Stromal cell of bone marrow (primary cell): ENCODE results near the gene MAN1A1.
A peak's percentile ranks its signal among the peaks of the same experiment; 100 is the strongest.

Experiments used
- DNase-seq: peaks from one replicate; pipeline ENCODE4 v3.0.0-alpha.2; 2012; ENCODE audit warnings: low read depth

The MAN1A1 gene

DNA sequence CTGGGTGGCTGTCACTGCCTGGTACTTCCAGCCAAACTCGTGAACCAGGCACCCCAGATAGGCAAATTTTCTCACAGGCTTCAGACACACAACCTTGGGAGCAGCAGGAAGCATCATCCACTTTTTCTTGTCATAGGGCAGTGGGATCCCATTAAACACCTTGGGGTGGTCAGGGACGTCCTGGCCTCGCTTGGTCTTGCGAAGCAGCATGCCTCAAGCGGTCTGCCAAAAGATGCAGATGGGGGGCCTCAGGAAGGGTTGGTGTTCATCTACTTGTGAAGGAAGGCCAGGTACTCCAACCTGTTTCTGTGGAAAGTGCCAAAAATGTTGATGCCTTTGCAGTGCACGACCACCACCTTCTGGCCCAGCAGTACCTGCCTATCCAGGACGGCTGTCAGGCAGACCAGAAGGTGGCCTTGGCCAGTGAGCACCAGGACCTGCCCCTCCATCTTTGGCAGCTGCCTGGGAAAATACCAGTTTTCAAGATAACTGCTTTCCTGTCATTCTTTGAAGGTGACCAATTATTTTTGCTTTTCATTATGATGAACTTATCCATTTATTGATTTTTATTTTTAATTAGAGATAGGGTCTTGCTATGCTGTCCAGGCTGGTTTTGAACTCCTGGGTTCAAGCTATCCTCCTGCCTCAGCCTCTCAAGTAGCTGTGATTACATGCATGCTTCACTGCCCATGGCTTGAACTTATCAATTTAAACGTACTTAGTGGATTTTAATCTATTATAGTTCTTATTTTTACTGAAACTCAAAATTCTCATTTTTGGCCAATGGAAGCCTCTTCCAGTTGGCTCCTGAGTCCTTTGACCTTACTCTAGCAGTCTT, 80.1 kb downstream of the MAN1A1 start:
- no peak for DNase-seq

GRCh38 chr6:119267126-119267905, 82.2 kb downstream of the MAN1A1 start:
- no peak for DNase-seq

DNA sequence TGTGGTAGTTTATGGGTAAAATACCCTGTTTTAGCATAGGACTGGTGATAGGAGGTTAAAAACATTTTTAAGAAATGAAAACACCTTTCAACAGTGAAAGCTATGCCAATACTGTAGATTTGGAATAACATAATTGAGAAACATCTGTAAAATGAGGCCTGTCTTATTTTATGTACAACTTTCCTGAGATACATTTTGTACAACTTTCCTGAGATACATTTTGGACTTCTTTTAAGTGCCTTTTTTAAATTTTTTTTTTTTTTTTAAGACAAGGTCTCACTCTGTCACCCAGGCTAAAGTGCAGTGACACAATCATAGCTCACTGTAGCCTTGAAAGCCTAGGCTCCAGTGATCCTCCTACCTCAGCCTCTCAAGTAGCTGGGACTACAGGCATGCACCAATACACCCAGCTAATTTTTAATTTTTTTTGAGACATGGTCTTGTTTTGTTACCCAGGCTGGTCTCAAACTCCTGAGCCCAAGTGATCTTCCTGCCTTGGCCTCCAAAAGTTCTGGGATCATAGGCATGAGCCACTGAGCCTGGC, 84.6 kb downstream of the MAN1A1 start:
- DNase-seq = no peak

- no peak for DNase-seq
Measured at GRCh38 chr6:119262612-119263011, 86.9 kb downstream of the MAN1A1 start.

DNA sequence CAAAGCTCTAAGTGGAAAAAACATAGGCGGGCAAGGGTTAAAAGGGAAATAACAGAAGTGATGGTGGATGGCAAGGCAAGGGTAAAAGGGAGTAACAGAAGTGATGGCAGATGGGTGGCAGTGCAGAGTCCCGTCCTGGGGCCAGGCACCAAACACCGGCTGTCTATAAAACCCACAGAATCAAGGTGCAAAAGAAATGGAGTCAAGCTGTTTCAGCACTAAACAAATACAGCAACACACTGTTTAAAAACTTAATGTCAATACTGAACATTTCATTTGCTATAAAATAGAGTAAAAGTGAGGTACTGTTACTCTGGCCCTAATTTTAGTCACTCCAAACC, 87.6 kb downstream of the MAN1A1 start:
- DNase-seq = no peak

DNA sequence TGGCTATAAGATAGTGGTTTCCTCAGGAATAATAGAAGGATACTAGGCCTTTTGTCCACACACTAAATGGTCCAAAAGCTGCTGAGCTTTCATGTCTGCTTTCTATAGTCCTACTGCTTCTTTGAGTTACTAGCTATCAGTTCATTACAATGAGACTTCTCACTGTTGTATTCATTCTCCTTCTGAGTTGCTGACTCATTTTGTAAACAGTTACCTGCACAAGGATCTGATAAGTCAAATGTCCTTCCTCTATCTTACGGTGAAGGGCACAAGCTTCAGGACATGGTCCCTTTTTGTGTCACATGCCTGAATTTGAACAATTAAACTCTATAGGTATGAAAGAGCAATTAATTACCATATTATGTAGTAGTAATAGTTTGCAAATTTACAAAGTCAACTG, 90.5 kb downstream of the MAN1A1 start:
- no peak for DNase-seq

DNA sequence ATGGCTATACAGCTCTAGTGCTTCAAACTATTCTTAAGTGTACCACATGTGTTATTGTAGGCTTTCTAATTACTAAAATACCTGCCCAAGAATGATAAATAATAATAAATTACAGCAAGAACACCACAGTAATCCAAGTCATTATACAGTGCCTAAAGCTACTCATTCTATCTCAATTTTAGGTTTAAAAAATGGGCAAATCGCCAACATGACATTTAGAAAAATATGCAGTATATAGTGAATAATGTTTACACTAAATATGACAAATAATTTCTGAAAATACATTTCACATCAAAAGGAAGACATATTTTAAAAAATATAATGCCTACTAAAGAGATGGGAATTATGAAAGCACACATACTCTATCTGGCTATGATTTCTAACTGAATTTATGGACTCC, 91.8 kb downstream of the MAN1A1 start:
- no peak for DNase-seq

DNA sequence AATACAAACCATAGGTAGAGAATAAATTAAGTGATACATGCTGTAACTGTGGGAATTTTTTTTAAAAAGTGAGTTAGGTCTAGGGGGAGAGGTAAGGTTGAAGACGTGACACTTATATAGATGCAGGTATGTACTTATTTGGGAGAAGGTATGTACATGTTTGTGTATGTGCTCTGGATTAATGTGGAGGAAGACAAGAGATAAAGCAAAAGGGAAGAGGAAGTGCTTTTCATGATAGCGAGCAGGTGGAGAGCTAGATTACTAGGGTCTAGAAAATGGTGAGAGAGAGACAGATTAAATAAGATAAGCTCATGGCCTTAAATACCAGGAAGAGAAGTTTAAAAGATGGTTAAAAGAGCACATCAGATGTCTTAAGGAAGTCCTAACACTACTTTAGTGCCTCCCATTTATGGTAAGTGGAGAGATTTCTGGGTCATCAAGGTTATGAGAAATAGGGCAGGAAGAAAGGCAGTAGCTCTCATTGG, 92.5 kb downstream of the MAN1A1 start:
- DNase-seq = no peak

- no peak for DNase-seq
Measured at GRCh38 chr6:119256392-119256791, 93.2 kb downstream of the MAN1A1 start.

- DNase-seq = no peak
Measured at GRCh38 chr6:119255492-119255891, 94.1 kb downstream of the MAN1A1 start.

GRCh38 chr6:119250036-119250435, 99.5 kb downstream of the MAN1A1 start:
- no peak for DNase-seq

DNA sequence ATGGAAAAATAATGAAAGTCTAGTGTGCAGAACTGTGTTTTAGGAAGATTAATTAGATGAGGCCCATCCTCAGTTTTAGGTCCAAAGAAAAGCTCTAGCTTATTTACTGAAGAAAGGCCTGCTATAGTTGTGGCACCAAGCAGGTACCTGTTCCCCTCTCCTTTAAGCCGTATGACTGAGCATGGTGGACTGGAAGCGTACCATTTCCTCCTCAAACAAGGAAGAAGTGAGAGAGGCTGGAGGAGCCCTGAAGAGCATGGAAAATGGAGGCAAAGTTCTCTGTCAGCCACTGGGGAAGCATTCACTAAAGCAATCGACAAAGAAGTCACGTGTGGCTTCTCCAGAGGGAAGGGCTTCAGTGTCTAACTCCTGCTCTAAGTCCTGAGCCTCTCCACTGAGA, 100.2 kb downstream of the MAN1A1 start:
- DNase-seq = no peak

GRCh38 chr6:119247504-119247903, 102.1 kb downstream of the MAN1A1 start:
- DNase-seq = no peak

GRCh38 chr6:119243657-119244056, 105.9 kb downstream of the MAN1A1 start:
- no peak for DNase-seq

- DNase-seq = no peak
Measured at GRCh38 chr6:119243037-119243436, 106.5 kb downstream of the MAN1A1 start.

DNA sequence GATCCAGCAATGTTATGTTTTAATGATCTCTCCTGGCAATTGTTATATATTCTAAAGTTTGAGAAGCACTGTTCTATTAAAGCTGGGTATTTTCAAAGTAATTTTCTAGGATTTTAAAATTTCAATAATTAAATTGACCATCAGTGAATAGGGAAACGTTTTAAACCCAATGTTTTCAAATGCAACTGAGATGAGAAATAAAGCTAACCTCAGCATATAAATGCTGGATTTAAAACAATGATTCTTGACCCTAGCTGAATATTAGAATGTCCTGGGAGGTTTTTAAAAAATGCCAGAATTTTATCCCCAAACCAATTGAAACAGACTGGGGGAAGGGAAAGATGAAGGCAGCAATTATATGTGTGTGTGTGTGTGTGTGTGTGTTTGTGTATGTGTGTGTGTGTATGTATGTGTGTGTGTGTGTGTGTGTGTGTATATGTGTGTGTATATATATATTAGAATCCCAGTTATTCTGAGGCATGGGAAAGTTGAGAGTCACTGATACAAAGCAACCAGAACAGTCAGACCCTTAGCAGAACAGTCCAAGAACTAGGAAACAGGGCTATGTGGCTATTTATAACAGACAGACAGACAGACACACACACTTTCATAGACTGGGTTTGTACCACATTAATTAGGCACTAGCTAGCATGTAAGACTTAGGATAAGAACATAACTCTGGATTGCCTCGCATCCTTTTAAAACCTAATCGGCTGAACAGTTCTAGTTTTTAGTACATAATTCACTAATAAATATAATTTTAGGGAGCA, 107.8 kb downstream of the MAN1A1 start:
- no peak for DNase-seq

DNA sequence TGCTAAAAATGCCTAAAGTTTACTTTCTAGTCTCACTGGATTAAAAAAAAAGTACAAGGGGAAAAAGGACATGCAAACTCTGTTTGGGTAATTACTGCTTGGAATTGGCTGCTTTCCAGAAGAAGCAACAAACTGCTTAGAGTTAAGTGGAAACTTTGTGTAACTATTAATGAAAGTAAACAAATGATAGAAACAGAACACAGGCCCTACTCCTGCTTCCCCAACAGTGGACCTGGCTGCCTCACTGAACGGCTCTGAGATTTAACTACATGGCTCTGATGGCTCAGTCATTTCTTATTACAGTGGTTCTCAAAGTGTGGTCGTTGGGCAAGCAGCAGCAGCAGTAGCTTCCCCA, 108.5 kb downstream of the MAN1A1 start:
- peak; percentile 14 for DNase-seq

DNA sequence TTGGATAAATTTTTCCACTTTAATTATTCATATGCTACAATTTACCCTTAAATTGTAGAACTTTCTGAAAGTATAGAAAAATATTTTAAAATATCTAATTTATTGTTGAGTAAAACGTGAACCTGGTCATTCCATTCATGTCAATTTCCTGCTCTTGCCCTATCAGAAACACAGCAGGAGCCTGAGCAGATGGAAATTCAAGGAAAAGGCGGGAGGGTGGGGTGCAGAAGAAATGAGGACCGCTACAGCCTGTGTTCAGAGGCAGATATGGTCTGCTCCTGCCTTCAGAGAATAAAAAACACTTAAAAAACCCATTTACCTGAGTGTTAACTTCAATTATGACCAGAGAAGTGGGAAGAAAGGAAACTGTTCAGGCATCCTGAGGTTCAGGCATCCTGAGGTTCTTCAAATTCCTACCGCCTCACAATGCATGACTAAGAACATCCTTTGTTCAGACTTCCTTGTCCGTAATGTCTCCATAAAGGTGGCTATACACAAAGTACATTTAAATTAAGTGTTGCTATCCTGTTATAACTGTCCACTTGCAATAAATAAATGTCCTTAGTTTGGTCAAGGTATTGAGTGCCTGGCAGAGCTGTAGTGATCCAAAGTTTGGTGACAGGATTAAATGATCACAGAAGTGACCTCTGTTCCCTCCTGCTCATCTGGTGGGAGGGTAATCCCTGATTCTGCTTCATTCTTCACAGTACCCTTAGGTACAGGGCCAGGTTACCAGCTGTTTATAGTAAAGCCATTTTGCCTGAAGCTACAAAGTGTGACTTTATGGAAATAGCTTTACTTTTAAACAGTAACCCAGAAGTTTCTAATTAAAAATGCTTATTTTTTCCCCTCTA, 109.1 kb downstream of the MAN1A1 start:
- no peak for DNase-seq

DNA sequence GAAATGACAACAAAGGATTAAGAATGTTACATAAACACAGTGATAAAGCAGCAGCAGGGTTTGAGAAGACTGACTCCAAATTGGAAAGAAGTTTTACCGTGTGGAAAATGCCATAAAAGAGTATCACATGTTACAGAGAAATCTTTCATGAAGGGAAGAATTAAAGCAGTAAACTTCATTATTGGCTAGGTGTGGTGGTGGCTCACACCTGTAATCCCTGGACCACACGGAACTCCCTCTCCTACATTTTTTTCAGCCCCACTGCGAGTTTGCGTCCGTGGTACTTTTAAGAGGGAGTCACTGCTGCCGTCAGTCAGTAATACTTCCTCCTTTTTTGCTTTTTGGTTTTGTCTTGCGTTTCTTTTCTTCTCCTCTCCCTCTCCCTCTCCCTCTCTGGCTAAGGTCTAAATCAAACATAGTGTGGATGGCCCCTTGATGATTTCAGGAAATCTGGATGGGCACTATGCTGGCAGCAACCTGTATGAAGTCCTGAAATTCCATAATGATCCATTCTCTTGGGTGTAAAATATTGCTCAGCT, 112.3 kb downstream of the MAN1A1 start:
- DNase-seq = no peak

DNA sequence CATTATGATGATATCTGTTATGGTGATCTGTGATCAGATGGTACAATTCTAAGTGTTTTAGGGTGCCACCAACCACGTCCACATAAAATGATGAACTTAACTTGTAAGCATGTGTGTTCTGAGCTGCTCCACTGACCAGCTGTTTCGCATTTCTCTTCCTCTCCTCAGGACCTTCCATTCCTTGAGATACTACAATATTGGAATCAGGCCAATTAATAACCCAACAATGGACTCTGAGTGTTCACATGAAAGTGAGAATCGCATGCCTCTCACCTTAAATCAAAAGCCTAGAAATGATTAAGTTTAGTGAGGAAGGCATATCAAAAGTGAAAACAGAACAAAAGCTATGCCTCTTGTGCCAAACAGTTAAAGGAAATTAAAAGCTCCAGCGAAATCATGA, 114.6 kb downstream of the MAN1A1 start:
- DNase-seq = no peak

- no peak for DNase-seq
Measured at GRCh38 chr6:119234457-119234856, 115.1 kb downstream of the MAN1A1 start.
